RWPE1 (cell line): ENCODE measurements around the gene ACTN1.

Experiments
- CTCF ChIA-PET: fragments of 350-600 bp; sonication (Branson Sonifier 250); formaldehyde crosslinking; extraction: SDS; loops from one replicate; lab custom pipeline; 2021; lab: Yijun Ruan, JAX
- POLR2A ChIA-PET: fragments of 400-600 bp; formaldehyde crosslinking; extraction: SDS; loops from one replicate; lab custom pipeline; 2020; ENCODE audit warnings: antibody characterized with exemption; ENCODE audit not compliant: low non-redundant PET; lab: Yijun Ruan, JAX
- DNase-seq: peaks from one replicate; pipeline ENCODE4 v3.0.0; 2012; ENCODE audit warnings: low spot score
- H3K27ac ChIP-seq: fragments of 450-650 bp; 2 replicates; pipeline ENCODE4 v1.5.1; 2017
- CTCF ChIP-seq: fragments of 450-650 bp; conservative IDR thresholded peaks from 2 replicates; pipeline ENCODE4 v1.5.1; 2017; ENCODE audit warnings: low read depth, mild to moderate bottlenecking

The ACTN1 gene

GRCh38 chr14:68911594-68912227 lies 67.4 kb downstream of the ACTN1 start:
- peak; percentile 98 for TF ChIP-seq CTCF
- ChIA-PET POLR2A (interaction anchor here (0.7 kb wide), 1 partner anchor 69 kb away, joined by 3 read pairs; no protein-coding TSS in a partner anchor), CTCF (interaction anchor here (0.5 to 1.7 kb wide), 15 partner anchors 9 to 295 kb away, joined by 3 to 15 read pairs (median 3); no protein-coding TSS in a partner anchor)
- peak overlapping the region; percentile 61 for H3K27ac ChIP-seq
- DNase-seq: peak; percentile 88

- H3K27ac ChIP-seq: no peak overlapping the region
- ChIA-PET CTCF (interaction anchor here (0.7 to 1.1 kb wide), 2 partner anchors 20 to 197 kb away, joined by 3 read pairs; no protein-coding TSS in a partner anchor), POLR2A (no interaction called here)
- no peak for TF ChIP-seq CTCF
- DNase-seq: no peak
These were observed 68.6 kb downstream of the ACTN1 start for GRCh38 chr14:68910540-68910939.

- no peak for TF ChIP-seq CTCF
- peak overlapping the region; percentile 18 for H3K27ac ChIP-seq
- POLR2A ChIA-PET: interaction anchor here (0.7 kb wide), 1 partner anchor 200 kb away, joined by 4 read pairs; no protein-coding TSS in a partner anchor
- no peak for DNase-seq
- CTCF ChIA-PET: interaction anchor here (0.6 to 1.0 kb wide), 3 partner anchors 9 to 218 kb away, joined by 3 to 5 read pairs (median 3); no protein-coding TSS in a partner anchor
These were observed 70.3 kb downstream of the ACTN1 start for GRCh38 chr14:68908803-68909202.

GRCh38 chr14:68908201-68908600 lies 70.9 kb downstream of the ACTN1 start:
- TF ChIP-seq CTCF: no peak
- H3K27ac ChIP-seq: peak overlapping the region; percentile 18
- CTCF ChIA-PET: interaction anchor here (0.7 to 1.0 kb wide), 2 partner anchors 10 to 45 kb away, joined by 3 read pairs; no protein-coding TSS in a partner anchor
- no peak for DNase-seq
- POLR2A ChIA-PET: interaction anchor here (0.7 kb wide), 1 partner anchor 200 kb away, joined by 4 read pairs; no protein-coding TSS in a partner anchor

- ChIA-PET POLR2A (no interaction called here), CTCF (interaction anchor here (0.5 kb wide), 1 partner anchor 36 kb away, joined by 3 read pairs; no protein-coding TSS in a partner anchor)
- DNase-seq: no peak
- no peak for TF ChIP-seq CTCF
- peak overlapping the region; percentile 20 for H3K27ac ChIP-seq
These were observed 72.7 kb downstream of the ACTN1 start for GRCh38 chr14:68906439-68906838.

- CTCF ChIA-PET: no interaction called here
- POLR2A ChIA-PET: no interaction called here
- no peak for DNase-seq
- H3K27ac ChIP-seq: no peak overlapping the region
- no peak for TF ChIP-seq CTCF
These were observed 73.8 kb downstream of the ACTN1 start for GRCh38 chr14:68905107-68905895.
